KBM-7 (cell line): ENCODE measurements around the gene ALG8.
"Not testable (repeated sequence)": the region's sequence is repeated elsewhere in the genome, so short reads cannot be mapped to it uniquely, and the experiment has no call there.

Source experiments
- DNase-seq: peaks from one replicate; pipeline ENCODE4 v3.0.0-alpha.2; 2015
- in situ Hi-C: fragments of 300-500 bp; cut with MboI; formaldehyde crosslinking; loops from 2 replicates; pipeline ENCODE4 v1.14.3; 2020; ENCODE audit warnings: low sequenced_read_pairs, low pct_unique_long_range_greater_than_20kb, mixed read lengths

Gene ALG8

DNA sequence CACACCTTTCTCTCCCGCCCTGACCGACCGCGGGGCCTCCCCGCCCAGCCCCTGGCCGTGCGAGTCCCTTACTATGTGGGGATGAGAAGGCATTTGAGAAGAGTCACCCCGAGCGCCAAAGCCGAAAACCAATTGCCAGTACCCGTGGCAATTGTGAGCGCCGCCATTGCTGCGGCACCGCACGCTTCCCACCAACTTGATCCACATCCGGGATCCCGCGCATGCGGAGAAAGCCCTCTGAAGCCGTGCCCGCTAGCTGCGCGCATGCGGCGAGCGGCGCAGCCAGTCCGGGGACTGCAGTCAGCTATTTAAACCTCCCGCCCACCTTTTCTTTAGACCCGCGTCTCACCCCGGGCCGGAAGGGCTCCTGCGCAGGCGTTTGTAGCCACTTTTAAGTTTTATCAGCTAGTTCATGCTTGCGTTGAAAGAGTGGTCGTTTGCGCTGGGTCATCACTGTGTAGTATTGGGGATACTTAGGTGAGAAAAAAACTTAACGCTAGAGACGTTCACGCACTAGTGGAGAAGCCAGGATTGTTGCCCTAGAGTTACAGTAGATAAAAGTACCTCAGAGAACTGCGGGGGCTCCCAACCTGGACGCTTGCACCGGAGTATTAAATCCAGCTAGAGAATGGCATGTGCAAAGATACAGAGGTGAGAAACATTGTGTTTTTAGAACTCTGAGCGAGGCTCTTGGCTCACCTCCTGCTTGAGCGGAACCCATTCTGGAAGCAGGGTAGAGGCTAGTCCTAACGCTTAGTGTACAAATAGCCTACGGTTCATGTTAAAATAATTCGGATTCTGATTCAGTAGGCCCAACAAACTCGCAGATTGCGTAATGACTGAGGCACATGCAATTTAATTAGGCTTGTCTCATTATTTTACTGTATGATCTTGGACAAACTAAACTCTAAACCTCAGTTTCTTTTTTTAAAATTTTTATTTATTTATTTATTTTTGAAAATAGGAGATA, at the start of gene ALG8:
Gene ALG8, minus strand, starts transcription at position 205 of the 970 bp plus-strand sequence. Its CDS starts 38 bp downstream, at position 167.
- peak; percentile 96 for DNase-seq
- in situ Hi-C loops = no loop called here

DNA sequence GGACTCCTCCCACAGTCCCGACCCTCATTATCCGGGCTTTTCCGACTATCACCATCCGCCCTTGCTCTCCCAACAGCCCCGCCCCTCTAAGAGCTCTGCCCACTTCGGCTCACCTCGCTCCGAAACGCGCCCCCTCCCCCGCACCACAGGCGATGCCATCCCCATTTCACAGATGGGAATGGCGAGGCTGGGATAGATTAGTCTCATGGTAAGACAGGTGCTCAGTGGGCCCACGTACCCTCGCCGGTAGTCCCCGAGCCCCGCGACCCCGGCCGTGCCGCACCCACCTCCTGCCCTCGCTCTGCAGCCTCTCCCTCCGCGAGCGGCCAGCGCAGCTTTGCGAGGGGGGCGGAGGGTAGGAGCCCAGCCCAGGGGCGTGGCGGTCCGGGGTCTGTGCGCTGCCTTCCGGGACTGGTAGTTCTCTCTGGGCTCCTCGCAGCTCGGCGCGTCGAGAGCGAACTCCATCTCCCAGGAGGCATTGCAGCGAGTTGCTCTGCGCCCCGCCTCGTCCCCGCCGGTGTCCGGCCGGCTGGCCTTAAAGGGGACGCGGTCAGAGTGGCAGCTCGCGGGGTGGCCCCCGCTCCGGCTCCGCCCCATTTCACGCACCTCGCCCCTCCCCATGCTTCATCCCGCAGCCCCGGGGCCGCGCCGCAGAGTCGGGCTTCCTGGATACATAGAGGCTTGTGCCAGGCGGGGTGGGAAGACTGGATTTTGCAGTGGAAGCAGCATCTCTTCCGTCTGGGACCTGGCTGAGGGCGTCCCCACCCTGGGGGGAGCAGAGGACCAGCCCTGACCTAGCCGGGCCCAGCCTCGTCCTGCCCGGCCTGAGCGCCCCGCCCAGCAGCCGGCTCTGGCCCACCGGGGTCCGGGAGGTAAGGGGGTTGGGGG, 49.1 kb upstream of the ALG8 start, which contains the start of the genes KCTD21 and USP35:
Gene KCTD21, minus strand, starts transcription at position 341 of the 888 bp plus-strand sequence. CDS start 14,072 bp downstream, outside the sequence.
Gene USP35, plus strand, starts transcription at position 634 of the 888 bp plus-strand sequence. CDS start 7,327 bp downstream, outside the sequence.
- in situ Hi-C loops = no loop called here
- DNase-seq = peak; percentile 95

DNA sequence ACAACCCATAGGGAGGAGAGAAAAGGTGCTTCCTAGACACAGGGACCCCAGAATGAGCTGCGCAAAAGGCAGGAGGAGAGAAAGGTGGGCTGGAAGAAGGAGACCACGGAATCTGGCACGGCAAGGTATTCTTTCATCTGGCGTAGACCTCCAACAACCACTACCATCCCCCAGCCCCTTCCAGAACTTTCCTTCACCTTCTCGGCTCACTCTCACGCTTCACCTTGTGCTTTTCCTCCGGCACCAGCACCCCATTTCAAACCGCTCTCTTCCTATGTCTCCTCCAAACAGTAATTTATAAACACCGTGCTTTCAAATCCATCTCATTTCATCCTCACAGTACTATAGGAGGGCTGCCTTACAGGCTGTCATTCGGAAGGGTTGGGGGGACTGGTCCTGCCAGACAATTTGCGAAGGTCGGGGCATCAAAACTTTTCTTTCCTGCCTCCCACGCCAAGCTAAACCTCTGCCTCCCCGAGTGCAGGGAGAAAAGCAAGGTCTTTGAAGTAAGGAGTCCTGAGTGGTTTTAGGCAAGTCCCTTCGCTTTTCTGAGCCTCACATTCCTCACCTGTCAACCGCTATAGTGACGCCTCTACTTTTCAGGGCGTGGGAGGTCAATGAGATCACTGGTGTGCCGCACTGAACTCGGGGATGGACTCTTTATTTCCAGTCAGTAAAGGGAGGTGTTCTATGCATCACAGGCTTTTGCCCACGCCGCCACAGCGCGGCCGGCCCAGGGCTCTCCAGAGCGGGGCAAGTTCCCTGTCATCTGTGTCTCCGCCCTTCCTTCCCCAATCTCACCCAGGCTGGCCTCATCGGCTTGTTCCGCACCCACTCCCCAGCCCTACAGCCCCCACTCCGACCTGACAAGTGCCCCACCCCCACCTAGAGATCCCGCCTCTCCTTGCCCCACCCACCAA, 48.2 kb upstream of the ALG8 start:
- peak; percentile 92 for DNase-seq
- in situ Hi-C loops = no loop called here

DNA sequence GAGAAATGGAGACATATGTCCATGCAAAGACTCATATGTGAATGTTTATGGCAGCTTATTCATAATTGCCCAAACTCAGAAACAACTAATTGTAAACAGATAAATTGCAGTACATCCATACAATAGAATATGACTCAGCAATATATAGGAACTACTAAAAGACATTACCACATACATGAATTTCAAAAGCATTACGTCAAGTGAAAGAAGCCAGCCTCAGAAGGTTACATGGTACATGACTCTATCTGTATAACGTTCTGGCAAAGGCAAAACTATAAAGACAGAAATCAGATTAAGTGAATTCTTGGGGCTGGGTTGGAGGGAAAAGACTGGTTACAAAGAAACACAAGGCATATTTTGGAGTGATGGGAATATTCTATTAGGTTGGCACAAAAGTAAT, 41.8 kb upstream of the ALG8 start:
- in situ Hi-C loops = no loop called here

DNA sequence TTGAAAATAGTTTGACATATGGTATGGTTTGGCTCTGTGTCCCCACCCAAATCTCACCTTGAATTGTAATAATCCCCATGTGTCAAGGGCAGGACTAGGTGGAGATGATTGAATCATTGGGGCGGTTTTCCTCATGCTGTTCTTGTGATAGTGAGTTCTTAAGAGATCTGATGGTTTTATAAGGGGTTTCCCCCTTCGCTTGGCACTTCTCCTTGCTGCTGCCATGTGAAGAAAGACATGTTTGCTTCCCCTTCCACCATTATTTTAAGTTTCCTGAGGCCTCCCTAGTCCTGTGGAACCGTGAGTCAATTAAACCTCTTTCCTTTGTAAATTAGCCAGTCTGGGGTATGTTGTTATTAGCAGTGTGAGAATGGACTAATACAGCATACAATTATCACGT, 41.3 kb upstream of the ALG8 start:
- in situ Hi-C loops = no loop called here

More for the DNA sequence above, 41.8 kb upstream of the ALG8 start:
- no peak for DNase-seq

DNA sequence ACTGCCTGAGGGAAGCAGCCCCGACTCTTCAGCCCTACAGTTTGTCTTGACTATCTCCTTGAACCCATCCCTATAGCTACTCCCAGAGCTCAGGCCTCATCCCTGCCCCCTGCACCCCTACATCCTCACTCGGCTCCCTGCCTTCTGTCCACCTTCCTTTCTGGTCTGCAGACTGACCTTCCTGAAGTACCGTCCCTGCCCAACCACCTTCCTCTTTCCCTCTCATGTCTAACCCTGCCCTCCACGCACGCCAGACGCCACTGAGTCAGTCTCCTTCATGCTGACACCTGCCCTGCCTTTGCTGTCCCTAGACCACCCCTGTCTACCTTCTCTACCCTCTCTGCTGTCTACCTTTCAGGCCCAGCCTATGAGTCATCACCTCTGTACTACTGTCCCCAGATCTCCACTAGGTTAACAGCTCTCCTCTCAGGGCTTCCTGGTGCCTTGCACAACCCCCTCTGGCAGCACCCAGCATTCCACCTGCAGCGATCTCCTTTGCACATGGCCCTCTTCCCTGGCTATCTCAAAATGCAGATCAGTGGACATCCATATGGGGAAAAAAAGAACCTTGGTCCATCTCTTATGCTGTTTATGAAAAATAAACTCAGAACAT, 40.1 kb upstream of the ALG8 start:
- in situ Hi-C loops = no loop called here
- DNase-seq = no peak

More for the DNA sequence above, 41.3 kb upstream of the ALG8 start:
- DNase-seq = no peak

DNA sequence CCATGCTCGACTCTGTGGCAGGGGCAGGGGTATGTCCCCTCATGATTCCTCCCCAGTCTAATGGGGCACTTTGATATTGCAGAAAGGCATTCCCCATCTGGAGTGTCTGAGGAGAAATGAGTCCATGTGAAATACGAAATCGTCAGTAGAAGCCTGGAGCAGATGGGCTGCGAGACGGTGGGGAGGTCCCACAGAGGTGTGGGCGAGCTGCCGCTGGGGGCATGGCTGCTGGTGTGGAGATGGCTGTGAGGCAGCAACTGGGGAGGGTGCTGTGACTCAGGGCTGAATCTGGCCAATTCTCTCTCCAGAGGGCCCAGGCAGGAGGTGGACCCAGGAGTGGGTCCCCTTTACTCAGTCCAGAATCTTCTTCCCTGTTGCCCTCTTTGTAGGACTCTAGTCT, 37.8 kb upstream of the ALG8 start:
- DNase-seq = no peak
- in situ Hi-C loops = no loop called here

DNA sequence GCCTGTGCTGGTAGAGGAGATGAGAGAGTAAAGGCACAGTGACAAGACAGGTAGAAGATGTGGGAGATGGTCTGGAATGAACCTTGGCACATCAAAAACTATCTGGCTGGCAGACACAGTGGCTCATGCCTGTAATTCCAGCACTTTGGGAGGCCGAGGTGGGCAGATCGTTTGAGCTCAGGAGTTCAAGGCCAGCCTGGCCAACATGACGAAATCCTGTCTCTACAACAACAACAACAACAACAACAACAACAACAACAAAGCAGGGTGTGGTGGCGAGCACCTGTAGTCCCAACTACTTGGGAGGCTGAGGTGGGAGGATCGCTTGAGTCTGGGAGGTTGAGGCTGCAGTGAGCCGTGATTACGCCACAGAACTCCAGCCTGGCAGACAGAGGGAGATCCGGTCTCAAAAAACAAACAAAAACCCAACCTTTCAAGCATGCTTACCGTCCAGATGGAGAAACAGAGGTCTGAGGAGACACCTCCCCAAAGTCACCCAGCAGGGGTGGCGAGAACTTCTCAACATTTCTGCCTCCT, 37.2 kb upstream of the ALG8 start:
- no peak for DNase-seq
- in situ Hi-C loops = no loop called here

DNA sequence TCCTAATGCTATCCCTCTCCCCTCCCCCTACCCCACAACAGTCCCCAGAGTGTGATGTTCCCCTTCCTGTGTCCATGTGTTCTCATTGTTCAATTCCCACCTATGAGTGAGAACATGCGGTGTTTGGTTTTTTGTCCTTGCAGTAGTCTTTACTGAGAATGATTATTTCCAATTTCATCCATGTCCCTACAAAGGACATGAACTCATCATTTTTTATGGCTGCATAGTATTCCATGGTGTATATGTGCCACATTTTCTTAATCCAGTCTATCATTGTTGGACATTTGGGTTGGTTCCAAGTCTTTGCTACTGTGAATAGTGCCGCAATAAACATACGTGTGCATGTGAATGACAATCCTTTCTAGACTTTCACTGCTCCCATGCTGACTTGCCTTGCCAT, 36.4 kb upstream of the ALG8 start:
- in situ Hi-C loops = not testable (repeated sequence)

DNA sequence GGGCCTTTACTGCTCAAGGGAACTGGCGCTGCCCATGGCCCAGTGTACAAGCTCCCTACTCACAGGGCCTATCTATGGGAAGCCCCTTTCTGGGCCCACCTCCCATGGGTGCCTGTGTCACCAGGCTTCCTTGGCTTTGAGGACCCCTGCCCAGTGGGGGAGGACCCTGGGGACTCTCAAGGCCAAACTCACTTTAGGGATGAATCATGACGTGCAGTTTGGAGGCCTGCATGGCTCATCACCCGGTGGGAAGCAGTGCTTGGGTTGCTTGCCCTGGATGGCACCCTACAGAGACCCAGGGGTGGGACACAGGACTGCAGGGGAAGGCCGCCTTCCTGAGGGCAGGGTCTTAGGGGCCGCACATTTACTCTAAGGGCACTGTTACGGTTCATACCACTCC, 32.5 kb upstream of the ALG8 start:
- in situ Hi-C loops = no loop called here
- DNase-seq = no peak

More for the DNA sequence above, 36.4 kb upstream of the ALG8 start:
- not testable (repeated sequence) for DNase-seq

DNA sequence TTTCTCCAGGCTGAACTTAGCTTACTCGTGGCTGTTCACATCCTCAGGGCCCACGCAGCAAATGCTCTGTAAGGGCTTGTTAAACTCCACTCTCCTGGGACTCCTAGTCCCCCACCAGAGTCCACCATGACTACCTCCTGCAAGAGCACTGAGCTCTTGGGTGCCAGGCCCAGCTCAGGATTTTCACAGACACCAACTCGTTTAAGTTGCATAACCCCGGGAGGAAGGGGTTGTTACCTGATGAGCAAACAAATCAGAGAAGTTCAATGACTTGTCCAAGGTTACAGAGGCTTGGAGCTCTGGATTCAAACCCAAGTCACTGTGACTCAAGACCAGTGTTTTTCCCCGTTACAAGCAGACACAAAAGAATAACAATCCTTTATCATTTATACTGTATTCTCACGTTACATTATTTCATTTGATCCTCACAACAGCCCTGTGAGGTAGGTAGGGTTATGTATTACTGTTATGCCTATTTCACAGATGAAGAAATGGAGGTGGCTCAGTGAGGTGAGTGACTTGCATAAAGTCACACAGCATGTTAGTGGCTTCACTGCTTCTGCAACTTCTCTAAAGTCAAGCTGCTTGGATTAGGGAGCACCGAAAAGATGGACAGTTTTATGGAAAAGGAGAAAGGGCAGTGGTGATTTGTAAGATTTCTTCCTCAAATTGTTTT, 31.6 kb upstream of the ALG8 start:
- in situ Hi-C loops = no loop called here
- DNase-seq = no peak

DNA sequence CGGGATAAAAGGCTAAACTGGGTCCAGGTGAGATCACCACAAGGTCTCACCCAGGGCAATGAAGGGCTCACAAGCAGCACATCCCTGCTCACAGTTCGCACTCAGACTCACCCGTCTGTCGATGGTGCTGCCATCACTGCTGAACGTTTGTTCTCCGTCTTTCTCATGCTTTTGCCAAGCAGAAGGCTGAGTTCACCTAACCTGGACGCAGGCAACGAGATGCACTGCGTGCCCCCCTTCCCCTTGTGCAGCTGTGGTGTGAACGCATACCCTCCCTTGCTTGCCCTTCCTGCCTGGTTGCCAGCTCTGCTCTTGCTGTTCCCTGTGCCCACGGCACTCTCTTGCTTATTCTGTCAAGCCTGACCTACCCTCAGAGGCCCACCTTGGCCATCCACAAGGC, 31.0 kb upstream of the ALG8 start:
- DNase-seq = no peak
- in situ Hi-C loops = no loop called here

DNA sequence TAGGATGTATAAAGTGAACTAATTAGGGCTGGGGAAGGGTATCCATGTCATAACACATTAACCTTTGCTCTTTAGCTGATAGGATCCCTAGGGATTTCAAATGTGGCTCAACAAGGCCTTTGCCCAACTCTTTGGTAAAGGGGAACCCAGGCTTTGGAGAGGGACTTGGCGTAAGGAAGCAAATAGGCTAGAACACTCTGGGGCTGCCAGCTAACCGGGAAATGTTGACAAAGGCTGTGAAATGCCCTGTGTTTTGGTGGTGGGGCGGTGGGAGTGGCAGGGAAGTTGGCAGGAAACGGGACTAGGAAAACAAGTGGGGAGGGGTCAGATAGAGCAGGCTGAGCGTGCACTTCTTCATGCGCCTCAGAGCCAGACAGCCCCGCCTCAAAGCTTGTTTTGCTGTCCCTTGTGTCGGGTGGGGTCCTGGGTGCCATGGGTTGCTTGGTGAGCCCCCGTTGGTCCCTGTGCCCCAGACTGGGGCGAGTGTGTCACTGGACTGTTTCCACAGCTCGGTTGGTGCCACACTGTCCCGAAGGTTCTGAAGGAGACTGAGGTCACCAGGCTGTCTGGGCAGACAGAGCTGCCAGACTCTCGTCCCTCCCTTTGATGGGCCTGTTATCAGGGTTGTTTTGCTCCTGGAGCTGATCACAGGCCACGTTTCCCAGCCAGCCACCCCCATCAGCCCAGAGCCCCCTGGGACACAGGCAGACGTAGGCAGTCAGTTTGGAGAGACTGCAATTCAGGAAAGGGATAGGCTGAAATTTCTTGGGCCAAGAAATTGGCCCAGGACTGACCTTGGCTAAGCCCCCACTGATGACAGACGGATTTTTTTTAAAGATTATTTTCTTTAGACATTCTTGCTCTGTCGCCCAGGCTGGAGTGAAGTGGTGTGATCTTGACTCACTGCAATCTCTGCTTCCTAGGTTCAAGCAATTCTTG, 29.4 kb upstream of the ALG8 start:
- DNase-seq = no peak
- in situ Hi-C loops = no loop called here

DNA sequence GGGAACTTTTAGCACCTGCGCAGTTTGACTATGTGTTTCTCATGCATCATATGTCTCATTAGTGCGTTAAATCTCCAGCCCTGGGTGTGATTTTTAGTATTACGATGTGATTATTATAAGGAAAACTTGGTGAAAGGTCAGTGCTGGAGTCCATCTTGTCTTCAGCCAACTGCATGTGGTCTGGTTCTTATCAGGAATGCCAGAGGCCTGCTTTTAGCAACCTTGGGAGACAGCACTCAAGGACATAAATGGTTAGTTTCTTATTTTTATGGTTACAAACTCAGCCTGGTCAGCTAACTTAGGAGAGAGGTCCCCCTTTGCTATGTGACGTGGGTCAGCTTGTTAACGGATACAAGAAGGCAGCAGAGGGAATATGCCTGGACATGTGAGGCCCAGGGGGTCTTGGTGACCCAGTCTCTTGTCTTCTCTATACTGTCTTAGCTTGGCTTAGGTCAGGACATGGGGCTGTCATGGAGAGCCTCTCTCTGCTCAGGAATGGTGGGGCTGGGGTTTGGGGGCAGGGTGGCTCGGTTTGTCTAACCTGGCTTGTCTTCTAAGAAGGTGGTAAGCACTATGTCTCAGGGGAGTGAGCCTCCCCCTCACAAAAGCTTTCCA, 27.5 kb upstream of the ALG8 start:
- in situ Hi-C loops = no loop called here

DNA sequence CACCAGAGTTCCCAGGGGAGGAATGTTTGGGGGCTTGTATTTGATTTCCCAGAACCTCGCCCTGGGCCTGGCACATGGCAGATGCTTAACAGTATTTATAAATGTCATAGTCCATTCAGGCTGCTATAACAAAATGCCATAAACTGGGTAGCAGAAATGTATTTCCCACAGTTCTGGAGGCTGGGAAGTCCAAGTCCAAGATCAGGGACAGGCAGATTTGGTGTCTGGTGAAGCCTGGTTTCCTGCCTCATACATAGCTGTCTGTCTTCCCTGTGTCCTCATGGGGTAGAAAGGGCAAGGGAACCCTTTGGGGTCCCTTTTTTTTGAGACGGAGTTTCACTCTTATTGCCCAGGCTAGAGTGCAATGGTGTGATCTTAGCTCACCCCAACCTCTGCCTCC, 25.0 kb upstream of the ALG8 start:
- in situ Hi-C loops = no loop called here
- DNase-seq = no peak

More for the DNA sequence above, 27.5 kb upstream of the ALG8 start:
- no peak for DNase-seq

DNA sequence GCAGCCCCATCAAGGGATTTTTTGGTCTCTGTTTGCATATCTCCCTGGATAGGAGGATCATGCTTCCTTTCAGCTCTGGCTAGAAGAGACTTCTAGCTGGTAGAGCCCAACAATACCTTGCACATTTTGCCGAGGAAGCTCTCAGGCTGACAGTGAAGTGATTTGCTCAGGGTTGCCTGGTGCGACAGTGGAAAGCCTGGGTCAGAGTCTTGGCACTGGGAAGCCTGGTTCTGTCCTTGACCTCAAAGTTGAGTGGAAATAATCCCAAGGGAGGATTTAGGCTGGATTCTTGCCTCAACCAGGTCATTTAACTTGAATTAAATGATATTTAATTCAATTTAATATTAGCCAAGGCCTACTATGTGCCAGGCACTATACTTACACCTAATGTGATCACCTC, 24.4 kb upstream of the ALG8 start:
- no peak for DNase-seq
- in situ Hi-C loops = no loop called here
